GM19397 (cell line): ENCODE results near the gene NDUFC1.
"Not testable (repeated sequence)": the region's sequence is repeated elsewhere in the genome, so short reads cannot be mapped to it uniquely, and the experiment has no call there.

Experiments
- ATAC-seq: cut with Tn5 transposase; IDR thresholded peaks from one replicate; pipeline ENCODE4 v1.9.1; 2021; ENCODE audit warnings: mild to moderate bottlenecking, moderate library complexity; ENCODE audit not compliant: unreplicated experiment

Gene NDUFC1

DNA sequence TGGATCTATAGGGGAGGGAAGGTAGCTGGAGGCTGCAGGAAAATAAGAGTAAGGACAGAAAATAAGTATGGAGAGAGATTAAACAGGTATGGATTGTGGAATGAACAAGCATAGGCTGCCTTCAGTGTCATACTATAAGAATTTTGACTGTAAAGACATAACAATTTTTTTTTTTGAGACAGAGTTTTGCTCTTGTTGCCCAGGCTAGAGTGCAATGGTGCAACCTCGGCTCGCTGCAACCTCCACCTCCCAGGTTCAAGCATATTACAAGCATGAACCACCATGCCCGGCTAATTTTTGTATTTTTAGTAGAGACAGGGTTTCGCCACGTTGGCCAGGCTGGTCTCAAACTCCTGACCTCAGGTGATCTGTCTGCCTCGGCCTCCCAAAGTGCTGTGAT, 46.7 kb downstream of the NDUFC1 start:
- ATAC-seq: not testable (repeated sequence)

GRCh38 chr4:139253713-139254112, 48.6 kb downstream of the NDUFC1 start:
- ATAC-seq: no peak

GRCh38 chr4:139253046-139253445, 49.2 kb downstream of the NDUFC1 start:
- no peak for ATAC-seq

DNA sequence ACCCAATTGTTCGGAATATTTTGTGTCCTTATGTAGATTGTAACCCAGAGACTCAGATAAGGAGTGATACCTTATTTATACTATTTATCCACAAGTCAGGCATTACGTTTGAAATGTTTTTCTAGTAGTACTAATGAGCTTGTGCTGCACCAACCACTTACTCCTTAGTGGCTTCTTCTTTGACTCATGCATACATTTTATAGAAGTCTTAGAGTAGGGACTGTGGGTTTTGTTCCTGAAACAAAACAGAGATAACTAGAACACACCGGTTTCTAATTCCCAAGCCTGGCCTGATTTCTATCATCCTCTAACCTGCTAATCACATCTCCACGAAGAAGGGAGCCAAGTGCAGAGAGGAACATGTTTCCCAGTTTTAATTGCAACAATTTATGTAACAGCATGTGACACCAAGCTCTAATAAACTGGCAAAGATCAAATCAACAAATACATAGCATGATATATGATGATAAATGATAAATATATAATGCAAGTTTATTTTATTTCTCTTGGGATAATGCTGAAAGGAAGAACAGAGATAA, 54.5 kb downstream of the NDUFC1 start:
- no peak for ATAC-seq

GRCh38 chr4:139247241-139247640, 55.0 kb downstream of the NDUFC1 start:
- no peak for ATAC-seq

DNA sequence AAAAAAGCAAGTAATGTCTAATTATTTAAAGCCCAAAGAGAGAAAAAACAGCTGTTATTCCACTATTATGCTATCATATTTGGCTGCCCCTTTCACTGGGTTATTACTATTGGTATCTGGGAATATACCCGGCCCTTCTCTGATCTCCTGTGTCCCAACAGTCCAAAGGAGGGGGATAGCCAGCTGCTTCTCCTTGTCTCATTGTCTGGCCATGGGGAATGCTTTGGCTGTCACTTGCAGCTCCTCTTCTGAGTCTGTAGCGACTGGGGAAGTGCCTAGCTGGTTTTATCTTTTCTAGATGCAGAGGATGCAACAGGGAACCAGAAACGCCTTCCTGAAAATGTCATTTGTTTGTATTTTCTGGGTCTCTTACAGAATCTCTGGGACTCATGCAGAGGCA, 56.1 kb downstream of the NDUFC1 start:
- no peak for ATAC-seq

- ATAC-seq: no peak
Observed at GRCh38 chr4:139245590-139245989, 56.7 kb downstream of the NDUFC1 start.

DNA sequence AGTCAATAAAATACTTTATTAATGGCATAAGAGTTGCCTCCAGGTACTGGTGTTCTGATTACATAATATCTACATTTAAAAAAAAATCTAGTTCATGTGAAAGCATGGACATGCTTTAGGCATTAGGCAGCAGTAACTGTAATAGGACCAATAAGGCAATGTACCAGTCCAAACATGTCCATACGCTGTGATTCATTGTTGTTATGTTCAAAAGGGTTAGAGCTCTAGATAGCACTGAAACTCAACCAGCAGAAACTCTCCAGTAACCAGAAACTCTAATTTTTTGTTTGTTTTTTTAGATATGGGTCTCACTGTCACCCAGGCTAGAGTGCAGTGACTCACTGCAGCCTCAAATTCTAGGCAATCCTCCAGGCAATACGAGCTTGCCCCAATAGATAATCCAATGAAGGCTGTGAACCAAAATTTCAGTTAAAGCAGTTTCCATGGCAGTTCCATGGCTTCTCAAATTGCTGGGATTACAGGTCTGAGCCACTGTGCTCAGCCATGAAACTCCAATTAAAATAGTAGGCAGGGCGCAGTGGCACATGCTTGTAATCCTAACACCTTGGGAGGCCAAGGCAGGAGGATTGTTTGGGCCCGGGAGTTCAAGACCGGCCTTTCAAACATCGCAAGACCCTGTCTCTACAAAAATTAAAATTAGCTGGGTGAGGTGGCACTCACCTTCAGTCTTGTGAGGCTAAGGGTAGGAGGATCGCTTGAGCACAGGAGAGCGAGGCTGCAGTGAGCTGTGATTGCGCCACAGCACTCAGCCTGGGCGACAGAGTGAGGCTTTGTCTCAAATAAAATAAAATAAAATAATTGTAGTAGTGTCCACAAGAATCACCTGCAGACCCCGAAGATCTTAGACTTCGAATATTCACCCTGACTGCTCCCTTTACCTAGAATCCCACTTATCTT, 58.6 kb downstream of the NDUFC1 start:
- no peak for ATAC-seq

GRCh38 chr4:139242511-139243051, 59.7 kb downstream of the NDUFC1 start:
- no peak for ATAC-seq

DNA sequence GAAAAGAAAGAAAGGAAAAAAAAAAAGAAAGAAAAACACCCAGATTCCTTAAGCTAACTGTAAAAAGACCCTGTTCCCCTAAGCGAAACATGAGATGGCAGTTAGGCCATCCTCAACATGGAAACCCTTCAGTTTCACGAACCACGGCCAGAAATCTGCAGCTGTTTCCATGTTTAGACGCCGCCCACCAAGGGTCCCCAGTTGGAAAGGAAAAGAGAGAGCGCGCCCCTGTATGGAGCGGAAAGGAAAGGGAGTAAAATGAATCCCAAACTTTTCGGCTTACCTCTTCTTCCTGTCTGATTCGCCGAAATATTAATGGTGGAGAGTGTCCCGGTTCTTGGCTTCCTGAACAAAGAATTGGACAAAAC, 60.5 kb downstream of the NDUFC1 start:
- ATAC-seq: no peak

- no peak for ATAC-seq
Observed at GRCh38 chr4:139241086-139241783, 61.0 kb downstream of the NDUFC1 start.
